ENCODE data around the gene SPTSSB.

SPTSSB gene

GRCh38 chr3:161401389-161401788, 30.1 kb upstream of the SPTSSB start:
- Mint-ChIP-seq H3K4me3 (no peak overlapping the region), H3K4me1 (no peaks in the 10 kb centered on the region), H3K27me3 (peaks cover 12% of the 10 kb centered on the region), H3K36me3 (no peaks in the 10 kb centered on the region), H3K27ac (no peak overlapping the region), H3K9me3 (no peaks in the 10 kb centered on the region)
- ATAC-seq: no peak

GRCh38 chr3:161400650-161401049, 29.3 kb upstream of the SPTSSB start:
- Mint-ChIP-seq H3K36me3 (no peaks in the 10 kb centered on the region), H3K9me3 (no peaks in the 10 kb centered on the region), H3K27ac (no peak overlapping the region), H3K4me3 (no peak overlapping the region), H3K27me3 (peaks cover 16% of the 10 kb centered on the region), H3K4me1 (no peaks in the 10 kb centered on the region)
- no peak for ATAC-seq

- no peaks in the 10 kb centered on the region for H3K36me3 Mint-ChIP-seq
- no peaks in the 10 kb centered on the region for H3K4me1 Mint-ChIP-seq
- H3K9me3 Mint-ChIP-seq: no peaks in the 10 kb centered on the region
- peaks cover 29% of the 10 kb centered on the region for H3K27me3 Mint-ChIP-seq
- H3K4me3 Mint-ChIP-seq: no peak overlapping the region
- no peak overlapping the region for H3K27ac Mint-ChIP-seq
- ATAC-seq: no peak
Measured at GRCh38 chr3:161395115-161396012, 24.0 kb upstream of the SPTSSB start.

GRCh38 chr3:161393803-161394202, 22.5 kb upstream of the SPTSSB start:
- ATAC-seq: no peak
- no peak overlapping the region for H3K27ac Mint-ChIP-seq
- H3K4me3 Mint-ChIP-seq: no peak overlapping the region
- H3K27me3 Mint-ChIP-seq: peaks cover 29% of the 10 kb centered on the region
- no peaks in the 10 kb centered on the region for H3K36me3 Mint-ChIP-seq
- H3K4me1 Mint-ChIP-seq: no peaks in the 10 kb centered on the region
- H3K9me3 Mint-ChIP-seq: no peaks in the 10 kb centered on the region

- no peak overlapping the region for H3K4me3 Mint-ChIP-seq
- no peaks in the 10 kb centered on the region for H3K36me3 Mint-ChIP-seq
- H3K27ac Mint-ChIP-seq: no peak overlapping the region
- peaks cover 29% of the 10 kb centered on the region for H3K27me3 Mint-ChIP-seq
- no peaks in the 10 kb centered on the region for H3K9me3 Mint-ChIP-seq
- ATAC-seq: no peak
- H3K4me1 Mint-ChIP-seq: no peaks in the 10 kb centered on the region
Measured at GRCh38 chr3:161393310-161393709, 22.0 kb upstream of the SPTSSB start.

- Mint-ChIP-seq H3K27me3 (peaks cover 29% of the 10 kb centered on the region), H3K4me1 (no peaks in the 10 kb centered on the region), H3K4me3 (no peak overlapping the region), H3K27ac (no peak overlapping the region), H3K36me3 (no peaks in the 10 kb centered on the region), H3K9me3 (no peaks in the 10 kb centered on the region)
- no peak for ATAC-seq
Measured at GRCh38 chr3:161392853-161393252, 21.5 kb upstream of the SPTSSB start.

- Mint-ChIP-seq H3K36me3 (no peaks in the 10 kb centered on the region), H3K27ac (no peak overlapping the region), H3K4me3 (no peak overlapping the region), H3K4me1 (no peaks in the 10 kb centered on the region), H3K27me3 (peaks cover 13% of the 10 kb centered on the region), H3K9me3 (no peaks in the 10 kb centered on the region)
- ATAC-seq: no peak
Measured at GRCh38 chr3:161390200-161390599, 18.9 kb upstream of the SPTSSB start.

- H3K4me1 Mint-ChIP-seq: no peaks in the 10 kb centered on the region
- ATAC-seq: no peak
- no peak overlapping the region for H3K27ac Mint-ChIP-seq
- H3K9me3 Mint-ChIP-seq: no peaks in the 10 kb centered on the region
- H3K36me3 Mint-ChIP-seq: no peaks in the 10 kb centered on the region
- no peak overlapping the region for H3K4me3 Mint-ChIP-seq
- H3K27me3 Mint-ChIP-seq: peaks cover 13% of the 10 kb centered on the region
Measured at GRCh38 chr3:161389445-161390035, 18.2 kb upstream of the SPTSSB start.

GRCh38 chr3:161388855-161389254, 17.5 kb upstream of the SPTSSB start:
- ATAC-seq: peak; percentile 47
- Mint-ChIP-seq H3K36me3 (no peaks in the 10 kb centered on the region), H3K4me3 (no peak overlapping the region), H3K4me1 (no peaks in the 10 kb centered on the region), H3K9me3 (no peaks in the 10 kb centered on the region), H3K27ac (no peak overlapping the region), H3K27me3 (peaks cover 13% of the 10 kb centered on the region)

- Mint-ChIP-seq H3K27me3 (peaks cover 5% of the 10 kb centered on the region), H3K36me3 (no peaks in the 10 kb centered on the region), H3K9me3 (no peaks in the 10 kb centered on the region), H3K4me1 (no peaks in the 10 kb centered on the region), H3K27ac (no peak overlapping the region), H3K4me3 (no peak overlapping the region)
- ATAC-seq: no peak
Measured at GRCh38 chr3:161386991-161387770, 15.9 kb upstream of the SPTSSB start.

GRCh38 chr3:161372321-161373260, 1.3 kb upstream of the SPTSSB start:
- ATAC-seq: peak; percentile 62
- Mint-ChIP-seq H3K4me1 (peaks cover 20% of the 10 kb centered on the region), H3K27me3 (peaks cover 72% of the 10 kb centered on the region), H3K27ac (no peak overlapping the region), H3K36me3 (no peaks in the 10 kb centered on the region), H3K4me3 (peak overlapping the region; percentile 71), H3K9me3 (no peaks in the 10 kb centered on the region)

GRCh38 chr3:161369531-161369930, 1.8 kb downstream of the SPTSSB start:
- Mint-ChIP-seq H3K4me3 (no peak overlapping the region), H3K4me1 (peaks cover 20% of the 10 kb centered on the region), H3K36me3 (no peaks in the 10 kb centered on the region), H3K9me3 (no peaks in the 10 kb centered on the region), H3K27me3 (peaks cover 61% of the 10 kb centered on the region), H3K27ac (no peak overlapping the region)
- no peak for ATAC-seq

GRCh38 chr3:161366094-161366493, 5.2 kb downstream of the SPTSSB start:
- no peak overlapping the region for H3K4me3 Mint-ChIP-seq
- no peaks in the 10 kb centered on the region for H3K36me3 Mint-ChIP-seq
- no peak overlapping the region for H3K27ac Mint-ChIP-seq
- H3K27me3 Mint-ChIP-seq: peaks cover 30% of the 10 kb centered on the region
- H3K9me3 Mint-ChIP-seq: no peaks in the 10 kb centered on the region
- H3K4me1 Mint-ChIP-seq: no peaks in the 10 kb centered on the region
- ATAC-seq: no peak

GRCh38 chr3:161358488-161358887, 12.8 kb downstream of the SPTSSB start:
- ATAC-seq: no peak
- no peaks in the 10 kb centered on the region for H3K9me3 Mint-ChIP-seq
- no peak overlapping the region for H3K4me3 Mint-ChIP-seq
- H3K36me3 Mint-ChIP-seq: no peaks in the 10 kb centered on the region
- peaks cover 15% of the 10 kb centered on the region for H3K27me3 Mint-ChIP-seq
- no peaks in the 10 kb centered on the region for H3K4me1 Mint-ChIP-seq
- H3K27ac Mint-ChIP-seq: no peak overlapping the region

GRCh38 chr3:161356287-161356686, 15.0 kb downstream of the SPTSSB start:
- no peak for ATAC-seq
- no peaks in the 10 kb centered on the region for H3K36me3 Mint-ChIP-seq
- no peaks in the 10 kb centered on the region for H3K9me3 Mint-ChIP-seq
- no peak overlapping the region for H3K4me3 Mint-ChIP-seq
- H3K27ac Mint-ChIP-seq: no peak overlapping the region
- H3K4me1 Mint-ChIP-seq: no peaks in the 10 kb centered on the region
- peaks cover 14% of the 10 kb centered on the region for H3K27me3 Mint-ChIP-seq

Data from stimulated activated memory B cell treated with anti-CD40 and anti-IgM and Interleukin-4, amounts not matched to agents 10 μg/mL and 1 μg/mL and 100 μg/mL, for 72 hours (primary cell).